Retinal pigment epithelial cell (primary cell): Measurements from ENCODE around the gene BAIAP2.

Experiments
- DNase-seq: peaks from one replicate; pipeline ENCODE4 v3.0.0-alpha.2; 2010; ENCODE audit warnings: low read depth
- H3K4me3 ChIP-seq: 2 replicates; pipeline ENCODE4 v1.5.1; 2011; ENCODE audit warnings: mild to moderate bottlenecking, low read length, control low read depth, moderate library complexity
- TF ChIP-seq, protein P1 (sequence below): conservative IDR thresholded peaks from 2 replicates; pipeline ENCODE4 v1.5.1; 2011; ENCODE audit warnings: low read depth, low read length, control low read depth, inconsistent platforms

Gene BAIAP2

DNA sequence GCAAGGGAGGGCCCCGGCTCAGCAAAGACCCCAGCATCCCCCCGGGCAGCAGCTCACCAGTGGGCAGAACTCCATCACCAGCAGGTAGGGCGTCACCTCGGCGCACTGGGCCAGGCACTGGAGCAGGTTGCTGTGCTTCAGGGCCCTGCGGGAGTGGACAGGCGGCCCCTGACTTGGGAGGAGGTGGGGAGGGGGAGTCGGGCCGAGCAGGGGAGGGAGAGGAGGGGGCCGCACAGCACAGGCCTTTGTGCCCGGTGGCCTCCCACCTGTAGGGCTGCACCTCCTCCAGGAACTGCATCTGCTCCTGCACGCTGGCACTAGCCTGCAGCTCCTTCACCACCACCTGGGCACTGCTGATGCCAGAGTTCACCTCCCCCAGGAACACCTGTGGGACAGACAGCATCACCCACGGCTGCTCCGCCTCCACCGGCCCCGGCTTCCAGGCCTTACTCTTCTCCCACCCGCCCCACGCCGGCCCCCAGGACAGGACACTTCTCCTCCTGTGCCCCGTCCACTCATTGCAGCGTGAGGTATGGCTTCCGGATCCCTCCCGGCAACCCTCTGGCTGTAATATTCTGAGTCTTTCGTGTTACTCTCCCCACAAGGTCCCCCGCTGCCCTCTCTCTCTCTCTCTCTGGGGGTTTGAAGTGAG, 92.7 kb downstream of the BAIAP2 start:
- TF ChIP-seq, protein P1, sequence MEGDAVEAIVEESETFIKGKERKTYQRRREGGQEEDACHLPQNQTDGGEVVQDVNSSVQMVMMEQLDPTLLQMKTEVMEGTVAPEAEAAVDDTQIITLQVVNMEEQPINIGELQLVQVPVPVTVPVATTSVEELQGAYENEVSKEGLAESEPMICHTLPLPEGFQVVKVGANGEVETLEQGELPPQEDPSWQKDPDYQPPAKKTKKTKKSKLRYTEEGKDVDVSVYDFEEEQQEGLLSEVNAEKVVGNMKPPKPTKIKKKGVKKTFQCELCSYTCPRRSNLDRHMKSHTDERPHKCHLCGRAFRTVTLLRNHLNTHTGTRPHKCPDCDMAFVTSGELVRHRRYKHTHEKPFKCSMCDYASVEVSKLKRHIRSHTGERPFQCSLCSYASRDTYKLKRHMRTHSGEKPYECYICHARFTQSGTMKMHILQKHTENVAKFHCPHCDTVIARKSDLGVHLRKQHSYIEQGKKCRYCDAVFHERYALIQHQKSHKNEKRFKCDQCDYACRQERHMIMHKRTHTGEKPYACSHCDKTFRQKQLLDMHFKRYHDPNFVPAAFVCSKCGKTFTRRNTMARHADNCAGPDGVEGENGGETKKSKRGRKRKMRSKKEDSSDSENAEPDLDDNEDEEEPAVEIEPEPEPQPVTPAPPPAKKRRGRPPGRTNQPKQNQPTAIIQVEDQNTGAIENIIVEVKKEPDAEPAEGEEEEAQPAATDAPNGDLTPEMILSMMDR, result no peak
- H3K4me3 ChIP-seq, result no peak overlapping the region

DNA sequence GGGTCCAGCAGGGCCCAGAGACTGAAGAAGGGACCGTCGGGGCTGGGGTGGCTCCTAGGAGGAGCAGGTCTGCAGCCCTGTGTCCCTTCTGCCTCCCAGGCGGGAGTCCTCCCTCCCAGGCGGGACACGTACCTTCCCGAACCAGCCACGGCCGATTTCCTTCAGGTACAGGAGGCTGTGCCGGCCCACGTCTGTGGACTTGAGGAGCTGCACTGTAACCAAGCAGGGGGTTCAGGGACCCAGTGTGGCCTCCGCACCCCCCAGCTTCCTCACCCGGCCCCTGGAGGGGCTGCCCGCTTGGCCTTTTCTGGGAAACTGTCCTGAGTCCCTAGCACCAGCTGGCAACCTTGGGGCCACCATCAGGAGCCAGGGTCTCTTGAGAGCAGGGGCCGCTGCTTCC, 93.4 kb downstream of the BAIAP2 start:
- TF ChIP-seq, protein P1, result no peak
- DNase-seq, result no peak
- no peak overlapping the region for H3K4me3 ChIP-seq

More for the DNA sequence above, 92.7 kb downstream of the BAIAP2 start:
- DNase-seq, result no peak

DNA sequence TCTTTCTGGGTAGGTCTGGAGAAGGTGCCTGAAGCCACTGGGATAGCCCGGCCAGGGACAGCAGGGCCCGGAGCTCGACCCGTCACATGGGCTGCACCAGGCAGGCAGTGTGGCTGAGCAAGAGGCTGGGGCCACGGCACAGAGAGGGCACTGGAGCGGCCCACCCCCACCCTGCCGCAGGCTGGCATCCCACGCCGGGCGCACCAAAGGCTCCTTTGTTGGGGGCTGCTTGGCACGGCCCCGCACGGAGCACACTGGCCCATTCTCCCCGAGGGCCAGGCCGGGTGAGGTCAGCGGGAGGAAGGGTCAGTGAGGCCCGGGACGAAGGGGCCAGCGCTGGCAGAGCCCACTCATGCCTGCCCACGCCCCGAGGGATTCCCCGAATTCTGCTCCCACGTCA, 93.8 kb downstream of the BAIAP2 start:
- TF ChIP-seq, protein P1, result no peak
- no peak for DNase-seq
- no peak overlapping the region for H3K4me3 ChIP-seq

DNA sequence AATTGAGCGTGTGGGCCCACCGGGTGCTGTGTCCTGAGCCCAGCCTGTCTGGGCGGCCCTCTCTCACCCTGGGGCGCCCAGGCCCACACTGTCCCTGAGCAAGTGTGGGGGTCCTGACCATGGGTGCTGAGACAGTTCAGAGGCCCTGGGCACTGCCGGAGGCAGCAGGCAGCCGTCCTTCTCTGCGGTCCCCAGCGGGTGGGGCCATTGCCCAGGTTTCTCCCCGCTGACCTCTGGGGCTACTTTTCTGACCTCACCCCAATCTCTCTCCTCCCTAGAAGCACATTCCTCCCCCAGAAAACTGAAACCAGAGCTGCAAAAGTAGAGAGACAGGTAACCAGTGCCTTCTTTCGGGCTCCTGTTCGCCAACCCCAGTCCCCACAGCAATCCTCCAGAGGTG, 94.3 kb downstream of the BAIAP2 start:
- no peak overlapping the region for H3K4me3 ChIP-seq
- TF ChIP-seq, protein P1, result peak; percentile 29
- no peak for DNase-seq

DNA sequence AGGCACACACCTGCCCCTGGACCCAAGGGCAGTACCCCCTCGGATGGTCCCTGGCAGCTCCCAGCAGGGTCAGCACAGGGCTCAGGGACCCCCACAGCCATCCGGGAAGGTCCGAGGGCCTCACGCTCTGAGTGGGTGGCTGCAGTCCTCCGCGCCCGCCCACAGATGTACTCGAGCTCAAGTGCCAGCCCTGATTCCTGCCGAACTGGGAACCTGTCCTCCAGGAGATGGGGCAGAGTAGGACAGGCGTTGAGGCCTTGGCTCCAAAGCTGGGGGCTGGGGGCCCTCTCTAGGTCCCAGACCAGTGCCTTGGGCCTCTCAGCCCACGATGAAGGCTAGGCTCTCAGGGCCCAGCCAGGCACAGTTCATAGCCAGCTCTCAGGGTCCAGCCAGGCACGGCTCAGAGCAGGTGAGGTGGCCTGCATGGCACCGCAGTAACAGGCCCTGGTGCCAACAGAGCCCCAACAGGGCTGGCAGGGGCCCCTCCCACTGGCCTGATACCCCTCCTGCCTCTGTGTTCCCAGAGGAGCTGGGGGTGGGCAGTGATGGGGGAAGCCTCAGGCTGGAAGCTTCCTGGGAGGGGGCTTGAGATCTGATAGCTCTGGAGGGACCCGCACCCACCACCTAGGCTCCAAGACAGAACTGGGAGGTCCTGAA, 94.9 kb downstream of the BAIAP2 start:
- H3K4me3 ChIP-seq, result no peak overlapping the region
- DNase-seq, result no peak
- TF ChIP-seq, protein P1, result no peak

DNA sequence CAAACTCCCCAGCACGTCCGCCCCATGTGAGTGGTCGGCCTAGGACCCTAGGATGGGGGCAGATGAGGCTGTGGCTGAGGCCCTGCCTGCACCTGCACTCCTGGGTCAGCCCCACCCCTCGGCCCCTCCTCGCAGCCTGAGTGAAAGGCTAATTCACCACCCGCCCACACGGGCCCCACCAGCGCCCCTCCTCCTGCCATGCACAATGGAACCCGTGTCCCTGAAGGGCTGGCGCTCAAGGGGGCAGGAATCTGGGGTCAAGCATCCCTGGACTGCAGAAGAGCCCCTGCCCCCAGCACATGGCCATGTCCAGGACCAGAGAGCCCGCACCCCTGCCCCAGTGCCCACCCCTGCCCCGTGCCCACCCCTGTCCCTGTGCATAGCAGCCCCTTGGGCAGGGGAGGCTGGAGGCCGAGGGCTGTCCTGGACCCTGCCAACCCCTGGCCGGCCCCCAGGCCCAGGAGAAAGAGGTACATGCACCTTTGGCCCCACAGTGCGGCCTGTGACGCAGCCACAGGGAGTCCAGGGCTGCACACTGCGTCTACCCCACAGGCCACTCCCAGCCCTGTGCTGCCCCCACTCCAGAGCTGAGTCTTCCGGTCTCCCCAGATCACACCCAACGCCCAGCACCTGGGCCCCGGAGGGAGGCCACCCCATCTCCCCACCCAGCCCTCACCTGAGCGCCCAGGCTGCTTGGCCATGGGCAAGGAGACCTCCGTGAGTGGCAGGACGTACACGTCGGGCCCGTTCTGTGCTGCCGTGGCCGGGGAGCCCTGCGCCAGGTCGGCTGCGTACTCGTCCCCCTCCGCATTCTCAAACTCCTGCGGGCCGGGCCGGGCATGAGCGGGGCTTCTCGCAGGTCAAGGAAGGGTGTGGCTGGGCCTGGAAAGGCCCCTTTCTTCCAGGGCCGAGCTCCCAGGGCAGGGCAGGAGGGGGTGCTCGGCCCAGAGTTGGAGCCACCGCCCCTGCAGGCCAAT, 95.7 kb downstream of the BAIAP2 start:
- no peak overlapping the region for H3K4me3 ChIP-seq
- DNase-seq, result no peak
- TF ChIP-seq, protein P1, result no peak
